AG09319 (cell line): Measurements from ENCODE around the gene RCAN2.
A peak's percentile ranks its signal among the peaks of the same experiment; 100 is the strongest.

ENCODE experiments used
- DNase-seq: peaks from one replicate; pipeline ENCODE4 v3.0.0-alpha.2; 2010; ENCODE audit warnings: low read depth; ENCODE audit errors: extremely low read depth
- CTCF ChIP-seq: IDR thresholded peaks from 2 replicates; pipeline ENCODE4 v1.5.1; 2011; ENCODE audit warnings: low read depth, mild to moderate bottlenecking, inconsistent platforms, low read length, moderate library complexity

RCAN2 gene

GRCh38 chr6:46207174-46207573 is 284.1 kb downstream of the RCAN2 start:
- no peak for TF ChIP-seq CTCF
- no peak for DNase-seq

GRCh38 chr6:46204880-46205650 is 286.2 kb downstream of the RCAN2 start:
- DNase-seq = no peak
- TF ChIP-seq CTCF = no peak

- no peak for TF ChIP-seq CTCF
- no peak for DNase-seq
Observed at GRCh38 chr6:46203391-46204177, 287.7 kb downstream of the RCAN2 start.

- no peak for TF ChIP-seq CTCF
- DNase-seq = no peak
Observed at GRCh38 chr6:46201702-46202101, 289.5 kb downstream of the RCAN2 start.

- TF ChIP-seq CTCF = no peak
Observed at GRCh38 chr6:46199387-46199786, 291.9 kb downstream of the RCAN2 start.

GRCh38 chr6:46191961-46192360 is 299.3 kb downstream of the RCAN2 start:
- TF ChIP-seq CTCF = no peak
- peak; percentile 4 for DNase-seq

More at GRCh38 chr6:46199387-46199786, 291.9 kb downstream of the RCAN2 start:
- no peak for DNase-seq

- no peak for DNase-seq
- TF ChIP-seq CTCF = no peak
Observed at GRCh38 chr6:46190889-46191288, 300.4 kb downstream of the RCAN2 start.
